SU-DHL-6 (cell line): ENCODE results near the gene SHKBP1.

Experiments used
- H2AFZ ChIP-seq: fragments of 200-600 bp; sonication (generic); 2 replicates; pipeline ENCODE4 v1.6.1; 2014; ENCODE audit warnings: low read depth, mild to moderate bottlenecking, moderate library complexity, mixed read lengths, antibody characterized with exemption, low read length; ENCODE audit not compliant: severe bottlenecking
- H3F3A ChIP-seq: fragments of 200-600 bp; shearing (Covaris generic); 2 replicates; pipeline ENCODE4 v1.6.0; 2016; ENCODE audit warnings: antibody characterized with exemption, mild to moderate bottlenecking; ENCODE audit not compliant: insufficient read depth
- H3K27ac ChIP-seq: fragments of 200-600 bp; sonication (generic); 2 replicates; pipeline ENCODE4 v1.5.1; 2016; ENCODE audit warnings: low read depth, mild to moderate bottlenecking, low read length, moderate library complexity, mixed read lengths
- H3K27me3 ChIP-seq: fragments of 200-600 bp; sonication (generic), shearing (Covaris generic); 2 replicates; pipeline ENCODE4 v1.6.0; 2014; ENCODE audit warnings: mild to moderate bottlenecking, low read length
- H3K36me3 ChIP-seq: fragments of 200-600 bp; sonication (generic); 2 replicates; pipeline ENCODE4 v1.6.1; 2014; ENCODE audit warnings: mild to moderate bottlenecking, low read length, mixed read lengths
- H3K4me2 ChIP-seq: fragments of 300-600, 200-600 bp; shearing (Covaris generic), sonication (generic); 2 replicates; pipeline ENCODE4 v1.6.0; 2014; ENCODE audit warnings: low read length, low read depth, mild to moderate bottlenecking; ENCODE audit not compliant: poor library complexity, severe bottlenecking
- H3K4me3 ChIP-seq: fragments of 200-600 bp; sonication (generic); 2 replicates; pipeline ENCODE4 v1.5.1; 2014; ENCODE audit warnings: antibody characterized with exemption, low read length, mild to moderate bottlenecking, mixed read lengths; ENCODE audit not compliant: insufficient read depth, poor library complexity, severe bottlenecking
- H3K79me2 ChIP-seq: fragments of 200-600 bp; sonication (generic); 2 replicates; pipeline ENCODE4 v1.6.1; 2014; ENCODE audit warnings: mild to moderate bottlenecking, low read length, moderate library complexity; ENCODE audit not compliant: insufficient read depth
- H3K9ac ChIP-seq: fragments of 200-600 bp; sonication (generic); 2 replicates; pipeline ENCODE4 v1.7.0; 2014; ENCODE audit warnings: mild to moderate bottlenecking, low read length
- H3K9me2 ChIP-seq: fragments of 200-600 bp; sonication (generic); replicated peaks from 2 replicates; pipeline ENCODE4 v1.6.1; 2014; ENCODE audit warnings: low read length; ENCODE audit not compliant: insufficient read depth
- H3K9me3 ChIP-seq: fragments of 200-600 bp; sonication (generic); 2 replicates; pipeline ENCODE4 v1.6.1; 2014; ENCODE audit warnings: low read length, mixed read lengths; ENCODE audit not compliant: insufficient read depth
- H4K20me1 ChIP-seq: fragments of 200-600 bp; sonication (generic); 2 replicates; pipeline ENCODE4 v1.6.1; 2014; ENCODE audit warnings: low read depth, mild to moderate bottlenecking, antibody characterized with exemption, low read length, moderate library complexity, mixed read lengths
- CTCF ChIP-seq: fragments of 200-600 bp; sonication (generic); IDR thresholded peaks from one replicate; pipeline ENCODE4 v1.5.1; 2017; ENCODE audit warnings: antibody characterized with exemption, mild to moderate bottlenecking, low read length, moderate library complexity; ENCODE audit not compliant: insufficient read depth, poor library complexity, severe bottlenecking
- EZH2phosphoT487 ChIP-seq: fragments of 200-600 bp; sonication (generic), shearing (Covaris generic); conservative IDR thresholded peaks from 2 replicates; pipeline ENCODE4 v1.6.1; 2018; ENCODE audit warnings: mild to moderate bottlenecking, antibody characterized with exemption, low read length, moderate library complexity, mixed read lengths

Gene SHKBP1

GRCh38 chr19:40588110-40588854 lies 11.6 kb downstream of the SHKBP1 start:
- no peaks in the 10 kb centered on the region for H4K20me1 ChIP-seq
- no peak overlapping the region for H2AFZ ChIP-seq
- H3K9ac ChIP-seq = no peak overlapping the region
- H3K9me3 ChIP-seq = no peaks in the 10 kb centered on the region
- H3K27ac ChIP-seq = no peak overlapping the region
- H3K36me3 ChIP-seq = no peaks in the 10 kb centered on the region
- no peaks in the 10 kb centered on the region for H3K27me3 ChIP-seq
- no peak overlapping the region for H3K4me3 ChIP-seq
- no peaks in the 10 kb centered on the region for H3K9me2 ChIP-seq
- TF ChIP-seq CTCF (no peak), EZH2phosphoT487 (no peak)
- H3F3A ChIP-seq = no peaks in the 10 kb centered on the region
- H3K4me2 ChIP-seq = no peak overlapping the region
- no peaks in the 10 kb centered on the region for H3K79me2 ChIP-seq

- no peak for TF ChIP-seq CTCF
- H3K4me3 ChIP-seq = no peak overlapping the region
- no peaks in the 10 kb centered on the region for H4K20me1 ChIP-seq
- no peak overlapping the region for H3K4me2 ChIP-seq
- H2AFZ ChIP-seq = no peak overlapping the region
- no peaks in the 10 kb centered on the region for H3K79me2 ChIP-seq
- no peak overlapping the region for H3K9ac ChIP-seq
- no peaks in the 10 kb centered on the region for H3F3A ChIP-seq
- H3K36me3 ChIP-seq = no peaks in the 10 kb centered on the region
- H3K9me2 ChIP-seq = no peaks in the 10 kb centered on the region
- H3K27me3 ChIP-seq = no peaks in the 10 kb centered on the region
- no peaks in the 10 kb centered on the region for H3K9me3 ChIP-seq
- no peak overlapping the region for H3K27ac ChIP-seq
Observed at GRCh38 chr19:40588926-40589569, 12.4 kb downstream of the SHKBP1 start.

GRCh38 chr19:40589591-40590429 lies 13.1 kb downstream of the SHKBP1 start:
- H3K4me3 ChIP-seq = no peak overlapping the region
- H2AFZ ChIP-seq = no peak overlapping the region
- no peaks in the 10 kb centered on the region for H3K36me3 ChIP-seq
- no peaks in the 10 kb centered on the region for H3K27me3 ChIP-seq
- H3K9ac ChIP-seq = no peak overlapping the region
- H3K9me2 ChIP-seq = no peaks in the 10 kb centered on the region
- H4K20me1 ChIP-seq = no peaks in the 10 kb centered on the region
- H3K9me3 ChIP-seq = no peaks in the 10 kb centered on the region
- no peaks in the 10 kb centered on the region for H3K79me2 ChIP-seq
- no peak overlapping the region for H3K27ac ChIP-seq
- no peaks in the 10 kb centered on the region for H3F3A ChIP-seq
- no peak overlapping the region for H3K4me2 ChIP-seq
- TF ChIP-seq CTCF (no peak), EZH2phosphoT487 (no peak)
